Fibroblast of peridontal ligament (primary cell): ENCODE data around the gene PHLPP2.
A peak's percentile ranks its signal among the peaks of the same experiment; 100 is the strongest.

Experiments used
- DNase-seq: peaks from one replicate; pipeline ENCODE4 v3.0.0-alpha.2; 2010; ENCODE audit errors: extremely low read depth

Gene PHLPP2

DNA sequence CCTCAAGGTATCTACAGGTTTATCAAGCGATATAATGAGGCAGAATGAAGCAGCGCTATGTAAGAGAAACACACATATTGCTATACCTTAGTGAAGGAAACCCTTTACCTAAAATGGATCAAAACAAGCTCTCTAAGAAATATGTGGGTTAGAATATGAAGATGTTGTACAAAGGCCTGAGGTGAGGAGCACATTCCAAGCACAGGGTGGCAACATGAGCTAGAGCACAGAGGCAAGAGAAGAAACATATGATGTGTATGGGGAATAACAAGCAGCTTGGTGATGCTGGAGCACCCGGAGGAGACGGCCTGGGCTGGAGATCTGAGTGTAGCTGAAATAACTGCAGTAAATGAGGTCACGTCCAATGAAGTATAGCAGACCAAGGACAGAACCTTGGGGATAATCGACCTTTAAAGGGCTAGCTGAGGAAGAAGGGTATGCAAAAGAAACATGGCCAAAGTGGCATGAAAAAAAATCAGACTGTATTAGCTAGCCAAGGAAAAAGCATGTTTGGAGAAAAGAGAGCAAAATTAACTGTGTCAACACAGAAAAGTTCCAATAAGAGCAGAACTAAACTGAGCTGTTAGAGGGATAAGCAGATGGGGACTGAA lies 54.5 kb downstream of the PHLPP2 start:
- DNase-seq: no peak

DNA sequence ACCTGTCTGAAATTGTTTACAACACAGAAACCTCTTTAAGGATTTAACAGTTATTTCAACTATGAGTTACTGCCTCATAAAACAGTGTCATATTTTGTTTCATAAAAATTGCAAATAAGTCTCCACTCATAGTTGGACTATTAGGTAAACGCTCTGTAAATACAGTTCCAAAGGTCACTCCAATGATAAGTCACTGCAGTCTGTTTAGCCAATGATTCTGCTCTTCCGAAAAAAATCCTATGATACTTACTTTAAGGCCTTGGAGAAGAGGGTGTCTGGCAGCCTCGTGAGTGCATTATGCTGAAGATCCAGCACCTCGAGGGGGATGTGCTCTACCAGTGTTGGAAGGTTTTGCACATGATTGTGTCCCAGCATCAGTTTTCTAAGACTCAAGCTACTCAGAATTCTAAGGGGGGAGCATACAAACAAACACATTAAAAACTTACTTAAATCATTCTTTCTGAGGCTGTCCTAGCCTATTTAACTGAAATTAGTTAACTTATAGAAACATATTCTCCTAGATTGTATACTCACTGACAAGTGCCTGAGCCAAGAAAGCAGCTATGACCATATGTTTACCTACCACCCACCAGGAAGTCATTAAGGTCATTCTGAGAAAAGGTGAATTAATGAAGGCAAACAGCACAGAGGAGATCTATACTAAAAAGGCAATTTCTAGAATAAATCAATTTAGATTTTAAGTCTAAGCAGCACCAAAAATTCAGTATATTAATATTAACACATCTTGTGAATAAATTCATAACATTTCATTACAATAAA lies 57.4 kb downstream of the PHLPP2 start:
- no peak for DNase-seq

DNA sequence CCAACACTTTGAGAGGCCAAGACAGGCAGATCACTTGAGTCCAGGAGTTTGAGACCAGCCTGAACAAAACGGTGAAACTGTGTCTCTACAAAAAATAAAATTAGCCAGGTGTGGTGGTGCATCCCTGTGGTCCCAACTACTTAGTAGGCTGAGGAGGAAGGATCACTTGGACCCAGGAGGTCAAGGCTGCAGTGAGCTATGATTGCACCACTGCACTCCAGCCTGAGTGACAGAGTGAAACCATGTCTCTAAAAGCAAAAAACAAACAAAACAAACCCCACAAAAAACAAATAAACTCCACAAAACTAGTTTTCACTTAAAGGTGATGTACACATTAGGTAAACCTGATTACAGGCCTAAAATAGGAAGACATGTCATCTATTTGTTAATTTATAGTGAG lies 58.2 kb downstream of the PHLPP2 start:
- no peak for DNase-seq

DNA sequence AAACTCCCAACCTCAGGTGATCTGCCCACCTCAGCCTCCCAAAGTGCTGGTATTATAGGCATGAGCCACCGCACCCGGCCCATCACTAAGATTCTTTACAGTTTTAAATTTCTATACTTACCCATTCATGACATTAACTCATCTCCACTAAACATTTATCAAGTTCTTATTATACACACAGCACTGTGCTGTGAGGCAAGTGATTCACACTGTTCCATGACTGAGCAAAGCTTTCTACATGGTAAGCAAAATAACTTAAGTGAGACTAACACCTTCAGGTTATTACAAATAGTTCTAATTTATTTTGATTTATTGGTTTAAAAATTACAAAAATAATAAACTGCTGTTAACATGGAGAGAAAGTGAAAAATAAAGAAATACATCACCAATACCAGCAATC lies 65.0 kb downstream of the PHLPP2 start:
- no peak for DNase-seq

DNA sequence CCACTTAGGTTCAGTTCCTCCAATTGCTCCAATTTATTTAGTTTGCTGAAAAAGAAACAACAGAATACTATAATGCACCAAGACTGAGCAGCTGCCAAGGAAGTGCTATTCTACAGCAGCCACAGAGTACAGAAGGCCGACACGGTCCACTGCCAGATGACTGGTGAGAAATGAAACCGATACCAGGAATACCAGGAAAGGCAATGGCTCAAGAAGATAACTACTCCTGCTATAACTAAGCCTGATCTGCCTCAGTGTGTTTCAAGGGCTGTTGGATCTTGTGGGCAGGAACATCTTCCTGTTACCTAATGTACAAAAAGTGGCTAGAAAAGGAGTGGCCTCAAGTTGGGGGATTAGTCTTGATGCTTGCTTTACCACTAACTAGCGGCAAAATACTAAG lies 65.7 kb downstream of the PHLPP2 start:
- DNase-seq: peak; percentile 76

DNA sequence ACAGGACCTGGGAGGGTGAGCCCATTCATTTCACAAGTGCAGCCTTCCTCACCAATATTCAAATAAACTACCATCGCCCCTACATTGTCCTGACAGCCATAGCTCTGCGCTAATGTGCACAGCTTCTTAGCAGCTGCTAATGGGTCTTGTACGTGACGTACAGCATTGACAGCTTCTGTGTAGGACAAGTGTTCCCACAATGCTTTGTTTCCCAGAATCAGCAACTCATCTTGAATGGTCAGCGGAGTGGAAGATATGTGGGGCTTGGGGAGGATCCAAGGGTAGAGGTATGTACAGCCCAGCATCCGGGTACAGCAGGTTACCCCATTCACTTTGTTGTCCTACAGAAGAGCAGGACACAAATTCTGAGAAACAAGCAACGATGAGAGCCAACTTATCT lies 74.8 kb downstream of the PHLPP2 start:
- DNase-seq: no peak

DNA sequence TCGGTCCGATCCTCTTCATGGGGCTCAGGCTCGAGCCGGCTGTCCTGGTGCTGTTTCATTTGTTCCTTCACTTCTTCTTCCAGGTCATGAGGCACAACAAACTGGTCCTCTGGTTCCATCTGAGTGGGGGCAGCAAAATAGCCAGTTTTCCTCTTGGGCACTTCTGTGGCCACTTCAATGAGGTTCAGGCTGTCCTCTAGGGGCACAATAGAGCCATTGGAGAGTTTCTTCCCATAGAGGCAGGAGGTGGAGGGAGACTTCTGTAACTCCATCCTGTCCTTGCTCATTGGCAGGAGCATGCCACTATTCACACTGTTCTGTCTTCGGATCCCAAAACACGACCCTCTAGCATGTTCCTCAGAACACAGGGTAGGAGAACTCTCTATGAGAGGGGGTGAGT lies 75.6 kb downstream of the PHLPP2 start:
- no peak for DNase-seq

DNA sequence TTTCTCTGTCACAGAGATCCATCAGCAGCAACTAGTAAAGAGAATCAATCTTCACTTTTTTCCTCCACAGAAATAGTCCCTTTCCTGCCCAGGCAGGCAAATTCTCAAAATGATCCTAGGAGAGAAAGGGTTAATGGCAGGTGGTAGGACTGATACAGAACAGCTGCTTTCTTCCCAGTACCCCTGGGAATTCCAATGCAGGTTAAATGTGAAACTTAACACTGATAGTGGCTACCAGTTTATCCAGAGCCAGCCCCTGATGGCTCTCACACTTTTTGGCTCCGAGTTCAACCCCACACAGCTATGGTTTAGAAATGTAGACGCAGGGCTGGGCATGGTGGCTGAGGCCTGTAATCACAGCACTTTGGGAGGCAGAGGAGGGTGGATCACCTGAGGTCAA lies 76.3 kb downstream of the PHLPP2 start:
- DNase-seq: no peak

DNA sequence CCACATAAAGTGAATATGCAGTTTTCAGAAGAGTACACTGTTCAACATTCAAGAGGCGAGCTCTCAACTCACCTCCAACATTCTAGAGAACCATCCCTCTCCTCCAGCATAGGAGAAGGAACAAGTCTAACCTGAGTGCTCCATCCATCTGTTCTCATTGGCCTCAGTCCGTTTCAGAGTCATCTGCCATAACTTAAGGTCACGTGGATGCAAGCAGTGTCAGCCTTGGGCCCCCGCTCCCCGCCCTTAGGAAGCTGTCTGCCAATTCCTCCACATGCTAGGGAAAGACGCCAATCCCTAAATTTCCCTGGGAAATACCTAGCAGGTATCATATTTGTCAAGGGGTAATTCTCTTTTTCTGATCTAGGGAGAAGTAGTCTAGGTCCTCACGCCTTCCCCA lies 77.1 kb downstream of the PHLPP2 start:
- DNase-seq: no peak

DNA sequence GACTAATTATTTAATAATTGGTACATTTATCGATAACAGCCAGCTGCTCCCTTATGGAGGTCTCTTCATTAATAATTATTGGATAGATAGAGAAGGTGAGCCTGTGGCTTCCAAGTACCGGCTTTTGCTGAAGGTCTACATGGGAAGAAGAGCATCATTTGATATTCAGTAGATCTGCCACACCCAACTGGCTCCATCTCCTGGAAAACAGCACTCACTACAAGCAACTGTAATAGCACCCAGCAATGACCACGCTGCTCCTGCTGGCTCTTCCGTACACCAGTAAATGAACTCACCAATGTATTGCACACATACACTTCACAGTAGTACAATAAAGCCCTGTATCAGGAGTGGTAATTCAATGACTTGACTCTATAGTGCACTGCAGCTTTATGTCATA lies 79.1 kb downstream of the PHLPP2 start:
- DNase-seq: peak; percentile 29

DNA sequence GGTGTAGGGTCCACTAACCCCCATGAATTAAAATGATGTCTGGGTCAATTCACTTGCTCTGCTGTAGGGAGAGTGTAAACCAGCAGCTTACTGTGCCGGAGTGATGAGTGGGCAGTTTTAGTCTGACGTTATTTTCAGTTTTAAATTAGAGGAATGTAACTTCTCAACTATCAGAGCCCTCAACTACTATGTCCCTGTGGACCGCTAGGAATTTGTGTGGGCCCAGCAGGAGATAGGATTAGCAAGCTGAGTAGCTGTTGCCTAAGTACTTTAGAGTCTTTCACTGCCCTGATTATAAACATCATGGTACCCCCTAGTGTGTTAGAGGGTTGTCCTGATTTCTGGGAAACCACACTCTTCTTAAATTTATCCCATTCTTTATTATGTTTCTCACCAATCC lies 87.1 kb downstream of the PHLPP2 start:
- peak; percentile 97 for DNase-seq

DNA sequence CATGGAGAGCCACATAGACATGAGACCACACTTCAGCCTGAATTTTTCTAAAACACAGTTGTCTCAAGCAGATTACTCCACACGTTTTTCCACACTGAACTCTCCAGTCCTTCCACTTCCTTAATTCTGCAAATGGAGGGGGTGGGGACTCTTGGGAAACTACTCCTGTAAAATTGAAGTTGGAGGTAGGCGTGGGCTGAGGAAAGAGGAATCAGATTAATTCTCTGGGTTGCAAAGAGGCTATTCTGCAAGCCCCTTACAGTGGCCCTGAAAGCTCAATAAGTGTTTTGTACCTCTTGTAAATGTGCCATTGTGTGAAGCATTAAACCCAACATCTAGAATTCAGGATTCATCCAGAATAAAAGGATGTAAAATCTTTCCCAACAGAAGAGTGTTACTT lies 88.9 kb downstream of the PHLPP2 start:
- no peak for DNase-seq

DNA sequence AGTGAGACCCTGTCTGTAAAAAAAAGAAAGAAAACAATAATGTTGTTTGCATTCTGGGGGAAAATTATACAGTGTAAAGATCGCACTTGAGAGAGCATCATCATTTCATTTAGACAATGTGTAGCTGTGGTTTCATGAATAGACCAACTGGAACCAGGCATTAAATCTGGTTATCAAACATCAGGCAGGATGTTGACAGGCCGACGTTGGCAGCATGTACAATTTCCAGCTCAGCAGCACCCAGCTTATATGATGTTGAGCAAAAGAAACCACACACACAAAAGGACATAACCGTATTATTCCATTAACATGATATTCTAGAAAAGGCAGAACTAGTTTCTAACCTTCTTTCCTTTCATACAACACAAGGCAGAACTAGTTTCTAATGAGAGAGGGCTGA lies 92.7 kb downstream of the PHLPP2 start:
- no peak for DNase-seq

DNA sequence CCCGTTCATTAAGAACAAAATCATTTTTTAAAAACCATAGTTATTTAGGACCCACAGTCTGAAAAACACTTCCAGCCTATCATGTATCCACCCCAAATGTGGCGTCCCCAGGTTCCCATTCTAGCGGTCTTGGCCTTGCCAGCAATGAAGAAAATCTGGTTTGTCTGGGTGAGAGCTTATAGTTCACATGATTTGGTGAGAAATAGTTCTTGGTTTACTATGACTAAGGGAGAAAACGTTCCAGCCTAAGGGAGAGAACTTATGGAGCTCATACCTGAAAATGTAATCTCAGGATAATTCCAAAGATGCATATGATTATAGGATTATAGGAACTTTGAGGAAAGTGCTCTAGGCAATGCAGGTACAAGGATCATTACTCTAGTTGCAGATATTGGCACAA lies 93.7 kb downstream of the PHLPP2 start:
- no peak for DNase-seq

DNA sequence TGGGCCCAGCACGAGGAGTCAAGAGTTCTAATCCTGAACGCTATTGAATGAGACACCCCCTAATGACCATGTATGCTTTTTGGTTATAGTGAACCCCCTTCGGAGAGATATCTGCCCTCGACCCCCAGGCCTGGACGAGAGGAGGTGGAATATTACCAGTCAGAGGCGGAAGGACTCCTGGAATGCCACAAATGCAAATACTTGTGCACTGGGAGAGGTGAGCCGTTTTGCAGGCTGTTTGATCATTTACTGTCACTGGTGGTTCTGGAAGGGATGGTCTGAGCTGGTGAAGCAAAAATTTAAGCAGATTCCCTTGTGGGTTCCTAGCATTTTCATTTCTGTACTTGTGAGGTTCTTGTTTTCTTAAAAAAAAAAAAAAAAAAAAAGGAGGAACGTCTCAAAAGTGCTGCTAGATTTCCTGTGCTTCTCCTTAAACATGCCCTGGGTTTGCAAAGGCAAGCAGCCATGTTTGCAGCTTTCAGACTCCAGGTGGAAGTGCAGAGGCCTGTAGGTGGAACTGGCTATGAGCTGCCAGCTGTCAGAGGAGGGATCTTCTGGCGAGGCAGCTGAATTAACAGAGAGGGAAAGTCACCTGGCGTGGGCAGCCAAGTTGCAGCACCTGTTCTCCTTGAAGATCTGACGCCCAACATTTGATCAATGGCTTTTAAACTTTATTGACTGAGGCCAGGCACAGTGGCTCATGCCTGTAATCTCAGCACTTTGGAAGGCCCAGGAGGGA lies 95.1 kb downstream of the PHLPP2 start:
- no peak for DNase-seq

DNA sequence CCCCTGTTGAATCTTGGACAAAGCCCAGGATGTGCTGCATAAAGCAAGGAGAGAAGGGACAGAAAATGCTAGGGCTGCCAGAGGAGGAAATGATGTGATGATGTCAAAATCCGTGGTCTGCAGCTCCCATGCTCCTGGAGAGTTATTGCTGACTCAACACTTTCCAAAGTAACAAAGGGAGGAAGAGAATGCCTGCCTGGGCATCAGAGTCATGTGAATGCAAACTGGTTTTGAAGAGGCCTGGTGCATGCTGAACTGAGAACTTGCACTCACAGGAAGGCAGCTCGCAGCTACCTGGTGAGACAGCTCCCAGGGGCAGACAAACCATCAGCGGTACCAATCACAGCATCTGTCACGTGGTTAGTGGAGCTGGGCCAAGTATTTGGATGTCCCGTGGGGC lies 95.7 kb downstream of the PHLPP2 start:
- peak; percentile 43 for DNase-seq

DNA sequence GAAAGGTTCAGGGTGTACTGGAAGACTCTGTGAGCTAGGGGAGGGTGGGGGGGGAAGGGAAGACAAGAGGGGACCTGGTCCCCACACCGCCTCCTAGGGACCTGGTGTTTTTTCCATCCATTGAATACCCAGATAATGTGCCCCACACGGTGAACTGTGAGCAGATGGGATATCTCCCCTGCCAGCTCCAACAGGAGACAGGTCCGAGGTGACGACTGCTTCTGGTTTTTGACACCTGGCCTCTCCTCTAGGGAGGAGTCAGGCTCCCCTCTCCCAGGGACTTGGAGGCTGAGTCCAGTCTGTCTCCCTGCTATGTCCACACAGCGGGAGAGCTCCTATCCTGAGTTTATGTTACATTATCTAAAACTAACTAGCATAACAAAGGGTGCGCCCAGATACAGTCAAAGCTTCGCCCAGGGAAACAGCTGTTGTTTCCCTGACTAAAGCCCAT lies 96.7 kb downstream of the PHLPP2 start:
- no peak for DNase-seq

DNA sequence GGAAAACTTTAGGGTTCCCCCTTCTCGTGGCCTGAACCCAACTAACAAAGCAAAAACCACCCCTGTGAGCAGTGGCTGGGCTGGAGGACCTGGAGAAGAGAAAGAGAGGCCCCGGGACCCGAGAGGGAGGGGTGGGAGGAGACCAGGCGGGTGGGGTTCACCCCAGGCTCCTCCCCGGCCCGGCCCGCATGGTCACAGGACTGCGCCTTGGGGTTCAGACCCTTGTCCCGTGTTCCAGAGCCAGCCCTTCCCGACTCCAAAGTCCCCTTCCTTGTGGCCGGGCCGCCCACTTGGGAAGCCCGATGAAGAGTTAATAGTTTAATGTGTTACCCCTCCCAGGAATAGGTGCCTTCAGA lies 97.7 kb downstream of the PHLPP2 start:
- no peak for DNase-seq

DNA sequence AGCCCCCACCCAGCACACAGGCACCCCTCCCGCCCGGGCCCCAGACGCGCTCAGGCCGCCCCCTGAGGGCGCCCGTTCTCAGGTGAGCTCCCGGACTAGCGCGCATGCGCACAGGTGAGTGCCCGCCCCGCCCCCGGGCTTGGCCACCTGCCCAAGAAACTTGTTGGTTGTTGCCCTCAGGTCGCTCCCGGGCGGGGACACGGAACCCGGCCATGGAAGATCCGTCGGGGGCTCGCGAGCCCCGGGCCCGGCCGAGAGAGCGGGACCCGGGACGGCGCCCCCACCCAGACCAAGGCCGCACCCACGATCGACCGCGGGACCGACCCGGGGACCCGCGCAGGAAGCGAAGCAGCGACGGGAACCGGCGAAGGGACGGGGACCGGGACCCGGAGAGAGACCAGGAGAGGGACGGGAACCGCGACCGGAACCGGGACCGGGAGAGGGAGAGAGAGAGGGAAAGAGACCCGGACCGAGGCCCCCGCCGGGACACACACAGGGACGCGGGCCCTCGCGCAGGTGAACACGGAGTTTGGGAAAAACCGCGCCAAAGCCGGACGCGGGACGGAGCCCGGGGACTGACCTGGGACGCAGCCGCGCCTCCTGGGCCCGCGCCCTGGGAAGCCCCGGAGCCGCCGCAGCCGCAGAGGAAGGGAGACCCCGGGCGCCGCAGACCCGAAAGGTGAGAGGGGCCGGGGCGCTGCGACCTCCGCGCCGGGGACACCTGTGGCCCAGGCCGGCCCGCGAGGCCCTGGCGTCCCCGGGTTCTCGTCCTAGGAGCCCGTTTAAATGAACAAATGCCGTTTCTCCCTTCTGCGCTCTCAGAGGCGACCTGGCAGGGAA lies 98.3 kb downstream of the PHLPP2 start, which contains the start of gene MARVELD3:
Gene MARVELD3, plus strand, starts transcription at position 167 of the 840 bp plus-strand sequence. Its CDS starts 46 bp downstream, at position 213.
- no peak for DNase-seq

DNA sequence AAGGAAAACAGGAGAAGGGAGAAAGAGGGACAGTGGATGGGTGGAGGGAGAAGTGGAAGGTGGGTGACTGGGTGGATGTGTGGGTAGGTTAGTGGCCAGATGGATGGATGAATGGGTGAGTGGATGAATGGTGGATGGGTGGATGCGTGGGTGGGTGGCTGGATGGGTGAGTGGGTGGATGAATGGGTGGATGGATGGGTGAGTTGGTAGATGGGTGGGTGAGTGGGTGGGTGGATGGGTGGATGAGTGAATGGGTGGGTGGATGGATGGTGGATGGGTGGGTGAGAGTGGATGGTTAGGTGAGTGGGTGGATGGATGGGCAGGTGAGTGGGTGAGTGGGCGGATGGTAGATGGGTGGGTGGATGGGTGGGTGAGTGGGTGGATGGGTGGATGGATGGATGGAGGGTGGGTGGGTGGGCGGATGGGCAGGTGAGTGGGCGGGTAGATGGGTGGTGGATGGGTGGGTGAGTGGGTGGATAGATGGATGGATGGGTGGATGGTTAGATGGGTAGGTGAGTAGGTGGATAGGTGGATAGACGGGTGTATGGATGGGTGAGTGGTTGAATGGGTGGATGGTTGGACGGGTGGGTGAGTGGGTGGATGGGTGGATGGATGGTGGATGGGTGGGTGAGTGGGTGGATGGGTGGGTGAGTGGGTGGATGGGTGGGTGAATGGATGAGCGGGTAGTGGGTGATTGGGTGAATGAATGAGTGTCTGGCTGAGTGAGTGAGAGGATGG lies 99.2 kb downstream of the PHLPP2 start:
- no peak for DNase-seq

DNA sequence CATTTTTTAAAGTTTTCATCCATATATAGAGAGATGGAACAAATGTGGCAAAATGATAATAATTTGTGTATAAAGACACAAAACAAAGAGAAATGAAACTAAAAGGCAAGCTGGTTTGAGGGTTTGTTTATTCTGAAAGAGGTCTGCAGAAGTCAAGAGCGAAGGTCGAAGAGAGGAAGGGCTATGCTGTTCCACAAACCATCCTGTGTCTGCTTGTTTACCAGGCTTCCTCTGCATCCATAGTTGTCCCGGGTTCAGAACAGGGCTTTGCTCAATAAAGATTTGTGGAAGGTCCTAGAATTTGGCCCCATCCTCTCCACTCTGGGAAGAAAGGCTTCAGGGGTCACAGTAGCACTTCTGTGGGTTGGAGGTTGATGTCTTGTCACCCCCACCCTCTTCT lies 100.9 kb downstream of the PHLPP2 start:
- DNase-seq: no peak
